HepG2 (cell line): Measurements from ENCODE around the gene IMPDH2. TPM values are rescaled to one million over a fixed set of nuclear protein-coding genes. Genes with fewer than 3 reads are reported as not detected.

Experiments used
- FOSL2 ChIP-seq: sonication (generic); formaldehyde crosslinking; IDR thresholded peaks from 2 replicates; pipeline ENCODE4 v1.4.0; 2020; ENCODE audit warnings: missing genetic modification reagents
- GTF2F1 ChIP-seq: fragments of 150-350 bp; IDR thresholded peaks from 2 replicates; pipeline ENCODE4 v1.6.1; 2014; ENCODE audit warnings: low read length
- JUN ChIP-seq: sonication (generic); formaldehyde crosslinking; IDR thresholded peaks from 2 replicates; pipeline ENCODE4 v1.4.0; 2020; ENCODE audit warnings: mild to moderate bottlenecking, missing genetic modification reagents
- MBD4 ChIP-seq: IDR thresholded peaks from 2 replicates; pipeline ENCODE4 v1.6.1; 2012; ENCODE audit warnings: low read length, inconsistent platforms, borderline replicate concordance
- NAIF1 ChIP-seq: sonication (generic); formaldehyde crosslinking; IDR thresholded peaks from 2 replicates; pipeline ENCODE4 v1.5.0; 2020; ENCODE audit warnings: mild to moderate bottlenecking, missing genetic modification reagents, borderline replicate concordance
- SIX1 ChIP-seq: sonication (generic); formaldehyde crosslinking; IDR thresholded peaks from 2 replicates; pipeline ENCODE4 v1.4.0; 2020; ENCODE audit warnings: missing genetic modification reagents, borderline replicate concordance
- TEAD2 ChIP-seq: sonication (generic); formaldehyde crosslinking; IDR thresholded peaks from 2 replicates; pipeline ENCODE4 v1.9.0; 2021; ENCODE audit warnings: missing genetic modification reagents
- ZNF619 ChIP-seq: sonication (generic); formaldehyde crosslinking; IDR thresholded peaks from 2 replicates; pipeline ENCODE4 v1.4.0; 2020; ENCODE audit warnings: mild to moderate bottlenecking, missing genetic modification reagents
- ZNF749 ChIP-seq: sonication (generic); formaldehyde crosslinking; IDR thresholded peaks from 2 replicates; pipeline ENCODE4 v1.8.0; 2022; ENCODE audit warnings: mild to moderate bottlenecking, missing genetic modification reagents, moderate library complexity, borderline replicate concordance
- ZNF768 ChIP-seq: sonication (generic); formaldehyde crosslinking; IDR thresholded peaks from 2 replicates; pipeline ENCODE4 v1.4.0; 2020; ENCODE audit warnings: missing genetic modification reagents
- polyA plus RNA-seq, 8 experiments: library from polyadenylated mRNA; depleted of rRNA in 3 of 8; stranded (reverse) in 7 of 8; unstranded in 1 of 8; fragments of >200 nt; fragmentation: Illumina TruSeq in 4 of 8; extraction: Trizol in 4 of 8; gene quantifications; 2 replicates each; pipeline versions ENCODE4 v1.2.1 to v1.2.3, GENCODE V29; 2011 to 2016; ENCODE audit warnings: low read depth in 4 of 8, missing spikeins in 1 of 8, mixed read lengths in 1 of 8; ENCODE audit not compliant: insufficient read depth in 1 of 8
- total RNA-seq, 5 experiments: library from RNA; depleted of rRNA; stranded (reverse); fragments of >200 nt; fragmentation: Illumina TruSeq; extraction: Trizol; gene quantifications; 2 replicates each; pipeline ENCODE4 v1.2.3, GENCODE V29; 2016; ENCODE audit warnings: low read depth in 1 of 5
- TF ChIP-seq, protein P1 (sequence below): sonication (generic); formaldehyde crosslinking; IDR thresholded peaks from 2 replicates; pipeline ENCODE4 v1.5.0; 2020; ENCODE audit warnings: mild to moderate bottlenecking, missing genetic modification reagents
- TF ChIP-seq, protein P2 (sequence below): sonication (generic); formaldehyde crosslinking; IDR thresholded peaks from 2 replicates; pipeline ENCODE4 v1.4.0; 2020; ENCODE audit warnings: missing genetic modification reagents
- TF ChIP-seq, protein P3 (sequence below): sonication (generic); formaldehyde crosslinking; IDR thresholded peaks from 2 replicates; pipeline ENCODE4 v1.4.0; 2020; ENCODE audit warnings: missing genetic modification reagents
- TF ChIP-seq, protein P4 (sequence below): sonication (generic); formaldehyde crosslinking; IDR thresholded peaks from 2 replicates; pipeline ENCODE4 v1.5.0; 2020; ENCODE audit warnings: missing genetic modification reagents
- TF ChIP-seq, protein P5 (sequence below): sonication (generic); formaldehyde crosslinking; IDR thresholded peaks from 2 replicates; pipeline ENCODE4 v1.8.1; 2022; ENCODE audit warnings: mild to moderate bottlenecking, missing genetic modification reagents
- TF ChIP-seq, protein P6 (sequence below): sonication (generic); formaldehyde crosslinking; IDR thresholded peaks from 2 replicates; pipeline ENCODE4 v1.5.0; 2020; ENCODE audit warnings: mild to moderate bottlenecking, low read depth, missing genetic modification reagents, borderline replicate concordance

Gene IMPDH2
- total and polyA plus RNA-seq, 2 of the 13 experiments (the other 11 are each of a cell fraction or from before 2014, with no cell fraction given): 248 to 260 TPM

DNA sequence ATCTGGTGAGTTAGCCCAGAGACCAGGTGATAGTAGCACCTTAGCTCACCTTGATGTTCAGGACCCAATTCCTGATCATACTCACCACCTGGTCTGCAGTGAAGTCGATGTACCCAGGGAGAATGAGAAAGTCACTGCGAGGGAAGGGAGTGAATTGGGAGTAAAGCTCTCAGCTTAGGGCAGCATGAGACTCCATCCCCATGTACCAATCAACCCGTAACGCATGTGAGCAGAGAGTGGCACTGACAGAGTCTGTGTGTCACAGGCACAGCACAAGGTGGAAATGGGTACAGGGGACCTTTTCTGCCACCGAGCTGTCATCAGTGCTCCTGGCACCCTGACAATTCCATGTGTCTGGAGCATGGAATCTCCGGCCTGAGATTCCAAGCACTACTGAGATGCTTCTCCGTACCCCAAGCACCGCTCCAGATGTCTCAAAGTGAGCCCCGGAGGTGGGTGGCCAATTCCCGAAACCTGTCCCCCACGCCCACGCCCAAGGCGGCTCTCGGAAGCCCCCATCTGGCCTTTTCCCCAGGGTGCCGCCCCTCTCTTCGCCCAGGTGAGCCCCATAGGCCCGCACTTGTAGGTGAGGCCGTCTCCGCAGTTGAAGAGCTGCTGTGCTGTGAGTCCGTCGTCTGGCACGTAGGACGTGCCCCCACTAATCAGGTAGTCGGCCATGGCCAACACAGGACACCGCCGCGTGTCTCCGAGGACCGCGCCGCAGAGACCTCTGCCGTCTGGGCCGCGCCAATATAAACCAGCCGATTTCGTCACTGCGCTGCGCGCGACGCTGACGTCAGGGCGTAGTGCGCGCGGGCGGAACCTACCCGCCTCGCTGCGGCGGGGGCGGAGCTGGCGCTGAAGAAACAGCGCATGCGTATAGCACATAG, at the start of gene IMPDH2 (continued):
- TF ChIP-seq, protein P1, sequence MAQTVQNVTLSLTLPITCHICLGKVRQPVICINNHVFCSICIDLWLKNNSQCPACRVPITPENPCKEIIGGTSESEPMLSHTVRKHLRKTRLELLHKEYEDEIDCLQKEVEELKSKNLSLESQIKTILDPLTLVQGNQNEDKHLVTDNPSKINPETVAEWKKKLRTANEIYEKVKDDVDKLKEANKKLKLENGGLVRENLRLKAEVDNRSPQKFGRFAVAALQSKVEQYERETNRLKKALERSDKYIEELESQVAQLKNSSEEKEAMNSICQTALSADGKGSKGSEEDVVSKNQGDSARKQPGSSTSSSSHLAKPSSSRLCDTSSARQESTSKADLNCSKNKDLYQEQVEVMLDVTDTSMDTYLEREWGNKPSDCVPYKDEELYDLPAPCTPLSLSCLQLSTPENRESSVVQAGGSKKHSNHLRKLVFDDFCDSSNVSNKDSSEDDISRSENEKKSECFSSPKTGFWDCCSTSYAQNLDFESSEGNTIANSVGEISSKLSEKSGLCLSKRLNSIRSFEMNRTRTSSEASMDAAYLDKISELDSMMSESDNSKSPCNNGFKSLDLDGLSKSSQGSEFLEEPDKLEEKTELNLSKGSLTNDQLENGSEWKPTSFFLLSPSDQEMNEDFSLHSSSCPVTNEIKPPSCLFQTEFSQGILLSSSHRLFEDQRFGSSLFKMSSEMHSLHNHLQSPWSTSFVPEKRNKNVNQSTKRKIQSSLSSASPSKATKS (CRISPR knock-in tag): peak; percentile 90; the same call in 1 of the 2 replicates
- no peak for TF ChIP-seq GTF2F1
- TF ChIP-seq, protein P2, sequence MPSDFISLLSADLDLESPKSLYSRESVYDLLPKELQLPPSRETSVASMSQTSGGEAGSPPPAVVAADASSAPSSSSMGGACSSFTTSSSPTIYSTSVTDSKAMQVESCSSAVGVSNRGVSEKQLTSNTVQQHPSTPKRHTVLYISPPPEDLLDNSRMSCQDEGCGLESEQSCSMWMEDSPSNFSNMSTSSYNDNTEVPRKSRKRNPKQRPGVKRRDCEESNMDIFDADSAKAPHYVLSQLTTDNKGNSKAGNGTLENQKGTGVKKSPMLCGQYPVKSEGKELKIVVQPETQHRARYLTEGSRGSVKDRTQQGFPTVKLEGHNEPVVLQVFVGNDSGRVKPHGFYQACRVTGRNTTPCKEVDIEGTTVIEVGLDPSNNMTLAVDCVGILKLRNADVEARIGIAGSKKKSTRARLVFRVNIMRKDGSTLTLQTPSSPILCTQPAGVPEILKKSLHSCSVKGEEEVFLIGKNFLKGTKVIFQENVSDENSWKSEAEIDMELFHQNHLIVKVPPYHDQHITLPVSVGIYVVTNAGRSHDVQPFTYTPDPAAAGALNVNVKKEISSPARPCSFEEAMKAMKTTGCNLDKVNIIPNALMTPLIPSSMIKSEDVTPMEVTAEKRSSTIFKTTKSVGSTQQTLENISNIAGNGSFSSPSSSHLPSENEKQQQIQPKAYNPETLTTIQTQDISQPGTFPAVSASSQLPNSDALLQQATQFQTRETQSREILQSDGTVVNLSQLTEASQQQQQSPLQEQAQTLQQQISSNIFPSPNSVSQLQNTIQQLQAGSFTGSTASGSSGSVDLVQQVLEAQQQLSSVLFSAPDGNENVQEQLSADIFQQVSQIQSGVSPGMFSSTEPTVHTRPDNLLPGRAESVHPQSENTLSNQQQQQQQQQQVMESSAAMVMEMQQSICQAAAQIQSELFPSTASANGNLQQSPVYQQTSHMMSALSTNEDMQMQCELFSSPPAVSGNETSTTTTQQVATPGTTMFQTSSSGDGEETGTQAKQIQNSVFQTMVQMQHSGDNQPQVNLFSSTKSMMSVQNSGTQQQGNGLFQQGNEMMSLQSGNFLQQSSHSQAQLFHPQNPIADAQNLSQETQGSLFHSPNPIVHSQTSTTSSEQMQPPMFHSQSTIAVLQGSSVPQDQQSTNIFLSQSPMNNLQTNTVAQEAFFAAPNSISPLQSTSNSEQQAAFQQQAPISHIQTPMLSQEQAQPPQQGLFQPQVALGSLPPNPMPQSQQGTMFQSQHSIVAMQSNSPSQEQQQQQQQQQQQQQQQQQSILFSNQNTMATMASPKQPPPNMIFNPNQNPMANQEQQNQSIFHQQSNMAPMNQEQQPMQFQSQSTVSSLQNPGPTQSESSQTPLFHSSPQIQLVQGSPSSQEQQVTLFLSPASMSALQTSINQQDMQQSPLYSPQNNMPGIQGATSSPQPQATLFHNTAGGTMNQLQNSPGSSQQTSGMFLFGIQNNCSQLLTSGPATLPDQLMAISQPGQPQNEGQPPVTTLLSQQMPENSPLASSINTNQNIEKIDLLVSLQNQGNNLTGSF (CRISPR knock-in tag): peak; percentile 82; the same call in 1 of the 2 replicates
- TF ChIP-seq SIX1: peak; percentile 63; the same call in 1 of the 2 replicates
- TF ChIP-seq ZNF768 (CRISPR knock-in tag): peak; percentile 88
- peak; percentile 73 for TF ChIP-seq FOSL2 (CRISPR knock-in tag)
- no peak for TF ChIP-seq MBD4
- TF ChIP-seq, protein P3, sequence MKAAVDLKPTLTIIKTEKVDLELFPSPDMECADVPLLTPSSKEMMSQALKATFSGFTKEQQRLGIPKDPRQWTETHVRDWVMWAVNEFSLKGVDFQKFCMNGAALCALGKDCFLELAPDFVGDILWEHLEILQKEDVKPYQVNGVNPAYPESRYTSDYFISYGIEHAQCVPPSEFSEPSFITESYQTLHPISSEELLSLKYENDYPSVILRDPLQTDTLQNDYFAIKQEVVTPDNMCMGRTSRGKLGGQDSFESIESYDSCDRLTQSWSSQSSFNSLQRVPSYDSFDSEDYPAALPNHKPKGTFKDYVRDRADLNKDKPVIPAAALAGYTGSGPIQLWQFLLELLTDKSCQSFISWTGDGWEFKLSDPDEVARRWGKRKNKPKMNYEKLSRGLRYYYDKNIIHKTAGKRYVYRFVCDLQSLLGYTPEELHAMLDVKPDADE (CRISPR knock-in tag): no peak
- peak; percentile 64; the same call in 1 of the 2 replicates for TF ChIP-seq JUN
- TF ChIP-seq, protein P4, sequence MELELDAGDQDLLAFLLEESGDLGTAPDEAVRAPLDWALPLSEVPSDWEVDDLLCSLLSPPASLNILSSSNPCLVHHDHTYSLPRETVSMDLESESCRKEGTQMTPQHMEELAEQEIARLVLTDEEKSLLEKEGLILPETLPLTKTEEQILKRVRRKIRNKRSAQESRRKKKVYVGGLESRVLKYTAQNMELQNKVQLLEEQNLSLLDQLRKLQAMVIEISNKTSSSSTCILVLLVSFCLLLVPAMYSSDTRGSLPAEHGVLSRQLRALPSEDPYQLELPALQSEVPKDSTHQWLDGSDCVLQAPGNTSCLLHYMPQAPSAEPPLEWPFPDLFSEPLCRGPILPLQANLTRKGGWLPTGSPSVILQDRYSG (CRISPR knock-in tag): no peak
- TF ChIP-seq ZNF749 (CRISPR knock-in tag): peak; percentile 41; the same call in 1 of the 2 replicates
- peak; percentile 90; the same call in 1 of the 2 replicates for TF ChIP-seq NAIF1 (CRISPR knock-in tag)
- TF ChIP-seq, protein P5, sequence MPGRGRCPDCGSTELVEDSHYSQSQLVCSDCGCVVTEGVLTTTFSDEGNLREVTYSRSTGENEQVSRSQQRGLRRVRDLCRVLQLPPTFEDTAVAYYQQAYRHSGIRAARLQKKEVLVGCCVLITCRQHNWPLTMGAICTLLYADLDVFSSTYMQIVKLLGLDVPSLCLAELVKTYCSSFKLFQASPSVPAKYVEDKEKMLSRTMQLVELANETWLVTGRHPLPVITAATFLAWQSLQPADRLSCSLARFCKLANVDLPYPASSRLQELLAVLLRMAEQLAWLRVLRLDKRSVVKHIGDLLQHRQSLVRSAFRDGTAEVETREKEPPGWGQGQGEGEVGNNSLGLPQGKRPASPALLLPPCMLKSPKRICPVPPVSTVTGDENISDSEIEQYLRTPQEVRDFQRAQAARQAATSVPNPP: peak; percentile 45; the same call in 1 of the 2 replicates
- TF ChIP-seq, protein P6, sequence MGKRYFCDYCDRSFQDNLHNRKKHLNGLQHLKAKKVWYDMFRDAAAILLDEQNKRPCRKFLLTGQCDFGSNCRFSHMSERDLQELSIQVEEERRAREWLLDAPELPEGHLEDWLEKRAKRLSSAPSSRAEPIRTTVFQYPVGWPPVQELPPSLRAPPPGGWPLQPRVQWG: no peak
- TF ChIP-seq TEAD2: peak; percentile 41; the same call in 1 of the 2 replicates
- TF ChIP-seq ZNF619: peak; percentile 86; the same call in 1 of the 2 replicates
